Activated T-cell treated with anti-CD3 and anti-CD28 coated beads, Interleukin-2, amount 50 U/mL, for 1 hour (primary cell): ENCODE data around the gene ACADS.

Experiments
- DNase-seq: peaks from one replicate; pipeline ENCODE4 v3.0.0-alpha.2; 2020

The ACADS gene

DNA sequence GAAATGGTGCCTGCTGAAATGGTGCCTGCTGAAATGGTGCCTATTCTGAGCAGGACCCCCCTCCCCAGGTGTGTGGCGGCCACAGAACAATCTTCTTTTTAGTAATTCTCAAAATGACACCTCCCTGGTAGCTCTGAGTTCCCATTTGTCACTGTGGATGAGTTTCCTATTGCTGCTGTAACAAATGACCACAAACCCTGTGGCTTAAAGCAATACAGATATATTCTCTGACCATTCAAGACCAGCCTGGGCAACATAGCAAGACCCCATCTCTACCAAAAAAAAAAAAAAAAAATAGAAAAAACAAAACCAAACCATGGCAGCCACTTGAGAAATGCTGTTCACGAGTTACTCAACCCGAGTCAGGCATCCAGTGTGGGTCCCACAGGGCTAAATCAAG is 7.9 kb downstream of the ACADS start:
- DNase-seq = no peak

DNA sequence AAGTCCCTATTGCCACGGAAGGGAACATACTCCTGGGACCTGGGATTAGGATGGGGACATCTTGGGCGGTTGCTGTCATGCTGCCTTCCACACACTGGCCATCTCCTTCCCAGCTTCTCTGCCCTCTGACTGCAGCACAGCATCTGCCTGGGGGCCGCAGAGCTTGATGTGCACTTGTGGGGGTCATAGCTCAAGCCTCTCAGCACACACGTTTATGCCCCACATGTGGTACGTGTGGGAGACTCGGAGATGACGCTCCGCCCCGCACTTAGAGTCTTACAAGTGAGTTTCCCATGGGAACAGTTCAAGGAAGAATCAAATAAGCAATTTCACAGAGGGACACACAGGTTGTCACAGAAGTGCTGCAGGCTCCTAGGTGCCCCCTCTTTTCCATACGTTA is 8.6 kb downstream of the ACADS start:
- no peak for DNase-seq

DNA sequence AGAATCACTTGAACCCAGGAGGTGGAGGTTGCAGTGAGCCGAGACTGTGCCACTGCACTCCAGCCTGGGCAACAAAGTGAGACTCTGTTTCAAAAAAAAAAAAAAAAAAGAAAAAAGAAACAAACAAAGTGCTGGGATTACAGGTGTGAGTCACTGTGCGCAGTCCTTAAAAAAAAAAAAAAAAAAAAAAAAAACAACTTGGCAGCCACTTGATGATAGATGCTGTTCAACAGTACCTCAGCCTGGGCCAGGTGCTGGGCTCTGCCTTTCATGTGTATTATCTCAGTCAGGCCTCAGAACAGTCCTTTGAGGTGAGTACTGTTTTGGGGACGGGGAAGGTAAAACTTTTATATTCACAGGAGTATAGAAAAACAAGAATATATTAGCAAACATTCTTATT is 9.6 kb downstream of the ACADS start:
- DNase-seq = no peak

DNA sequence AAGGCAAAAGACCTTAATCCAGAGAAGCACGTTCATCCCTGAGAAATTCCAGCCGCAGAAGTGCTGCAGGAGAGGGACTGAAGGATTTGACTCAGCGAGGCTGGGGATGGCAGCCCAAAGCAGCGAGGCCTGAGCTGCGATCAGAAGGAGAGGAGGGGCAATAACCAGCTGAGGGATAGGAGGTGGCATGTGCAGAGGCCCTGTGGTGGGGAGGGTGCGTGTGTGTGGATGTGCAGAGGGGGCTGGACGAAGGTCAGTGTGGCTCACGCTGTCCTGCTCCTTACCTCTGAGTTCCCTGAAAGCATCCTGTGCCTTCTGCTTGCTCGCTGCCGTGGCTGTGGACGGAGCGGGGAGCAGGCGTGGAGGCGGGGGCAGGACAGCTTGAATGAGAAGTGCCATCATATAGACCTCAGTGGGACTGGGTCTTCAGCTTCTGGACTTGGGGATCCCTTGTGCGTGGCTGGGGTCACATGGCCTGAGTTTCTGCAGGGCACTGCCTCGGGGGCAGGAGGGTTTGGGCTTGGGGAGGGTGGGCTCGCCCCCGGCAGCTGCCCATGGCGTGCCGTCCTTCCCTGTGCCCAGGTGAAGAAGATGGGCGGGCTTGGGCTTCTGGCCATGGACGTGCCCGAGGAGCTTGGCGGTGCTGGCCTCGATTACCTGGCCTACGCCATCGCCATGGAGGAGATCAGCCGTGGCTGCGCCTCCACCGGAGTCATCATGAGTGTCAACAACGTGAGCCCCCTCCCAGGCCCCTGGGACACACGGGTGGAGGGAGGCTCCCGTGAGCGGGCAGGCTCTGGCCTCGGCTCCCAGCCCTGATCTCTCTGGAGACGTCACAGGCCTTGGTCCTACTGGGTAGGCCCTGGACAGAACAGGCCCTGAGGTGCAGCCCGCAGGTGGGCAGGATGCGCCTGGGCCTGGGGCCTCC is 11.0 kb downstream of the ACADS start:
- DNase-seq = no peak

DNA sequence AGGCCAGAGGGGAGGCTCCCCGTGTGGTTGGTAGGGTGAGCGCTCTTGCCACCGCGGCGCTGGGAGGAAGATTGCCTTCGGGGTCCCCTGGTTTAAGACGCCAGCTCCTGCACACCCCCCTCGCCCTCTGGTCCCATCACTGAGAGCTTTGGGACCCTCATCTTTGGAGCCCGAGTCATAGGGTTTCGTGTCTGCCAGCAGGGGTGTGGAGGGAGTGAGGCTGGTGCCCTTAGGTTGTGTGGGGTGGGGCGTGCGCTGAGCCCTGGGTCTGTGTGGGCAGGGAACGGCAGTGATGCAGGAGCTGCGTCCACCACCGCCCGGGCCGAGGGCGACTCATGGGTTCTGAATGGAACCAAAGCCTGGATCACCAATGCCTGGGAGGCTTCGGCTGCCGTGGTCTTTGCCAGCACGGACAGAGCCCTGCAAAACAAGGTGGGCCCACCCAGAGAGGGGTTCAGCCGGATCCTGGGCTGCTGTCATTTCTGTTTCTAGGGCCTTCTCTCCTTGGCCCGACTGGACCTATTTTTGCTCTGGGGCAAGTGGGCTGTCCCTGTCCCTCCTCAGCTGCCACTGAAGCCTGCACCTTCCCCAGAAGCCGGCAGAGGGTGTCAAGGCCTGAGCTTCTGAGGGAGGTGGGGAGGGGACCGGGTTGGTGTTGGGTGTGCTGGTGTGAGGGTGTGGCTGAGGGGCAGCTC is 12.1 kb downstream of the ACADS start:
- DNase-seq = no peak

DNA sequence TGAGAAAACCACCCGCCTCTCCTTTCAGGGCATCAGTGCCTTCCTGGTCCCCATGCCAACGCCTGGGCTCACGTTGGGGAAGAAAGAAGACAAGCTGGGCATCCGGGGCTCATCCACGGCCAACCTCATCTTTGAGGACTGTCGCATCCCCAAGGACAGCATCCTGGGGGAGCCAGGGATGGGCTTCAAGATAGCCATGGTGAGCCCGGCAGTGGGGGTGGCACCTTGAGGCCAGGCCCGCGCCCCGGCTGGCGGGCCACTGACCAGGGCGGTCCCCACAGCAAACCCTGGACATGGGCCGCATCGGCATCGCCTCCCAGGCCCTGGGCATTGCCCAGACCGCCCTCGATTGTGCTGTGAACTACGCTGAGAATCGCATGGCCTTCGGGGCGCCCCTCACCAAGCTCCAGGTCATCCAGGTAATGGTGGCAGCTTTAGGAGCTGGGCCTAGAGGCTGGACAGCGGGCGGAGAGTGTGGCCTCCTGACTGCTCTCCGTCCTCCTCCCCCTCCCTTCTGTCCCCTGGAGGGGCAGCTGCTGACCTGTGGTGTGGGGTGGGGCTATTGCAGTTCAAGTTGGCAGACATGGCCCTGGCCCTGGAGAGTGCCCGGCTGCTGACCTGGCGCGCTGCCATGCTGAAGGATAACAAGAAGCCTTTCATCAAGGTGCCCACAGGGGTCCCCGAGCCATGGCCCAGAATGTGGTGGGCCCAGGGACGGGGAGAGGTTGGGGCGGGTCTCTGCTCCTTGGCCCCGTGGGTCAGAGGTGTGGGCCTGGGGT is 12.8 kb downstream of the ACADS start:
- no peak for DNase-seq

- DNase-seq = no peak
These were observed 13.6 kb downstream of the ACADS start for GRCh38 chr12:120739031-120739762.

DNA sequence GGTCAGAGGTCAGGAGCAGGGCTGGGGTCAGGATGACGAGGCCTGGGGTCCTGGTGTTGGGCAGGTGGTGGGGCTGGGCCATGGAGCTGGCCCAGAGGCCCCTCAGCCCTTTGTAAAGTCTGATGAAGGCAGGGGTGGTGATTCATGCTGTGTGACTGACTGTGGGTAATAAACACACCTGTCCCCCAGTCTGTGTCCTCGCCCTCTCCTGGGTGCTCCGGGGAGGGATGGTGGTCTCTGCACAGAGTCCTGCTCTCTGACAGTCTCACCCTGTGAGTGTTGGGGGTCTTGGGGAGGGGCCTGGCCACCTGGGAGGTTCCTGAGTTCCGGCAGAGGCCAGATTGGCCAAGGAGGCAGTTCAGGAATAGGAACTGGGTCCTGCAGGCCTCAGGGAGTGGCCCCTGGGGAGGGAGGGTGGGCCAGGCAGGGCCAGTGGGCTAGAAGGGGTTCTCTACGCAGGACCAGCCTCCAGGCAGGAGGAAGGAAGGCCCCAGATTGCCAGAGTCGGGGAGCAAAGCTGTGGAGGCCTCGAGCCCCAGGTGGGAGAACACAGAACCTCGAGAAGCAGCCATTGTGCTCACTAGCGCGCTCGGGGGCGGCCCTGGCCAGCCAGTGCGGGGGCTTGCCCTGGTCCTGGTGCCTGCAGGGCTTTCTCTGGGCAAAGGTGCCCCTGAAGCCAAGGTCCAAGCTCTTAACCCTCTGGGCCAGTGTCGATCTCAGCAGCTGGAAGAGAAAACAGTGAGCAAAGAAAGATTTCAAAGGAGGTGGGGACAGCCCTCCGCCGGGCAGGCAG is 14.4 kb downstream of the ACADS start:
- DNase-seq = no peak

GRCh38 chr12:120740871-120741270 is 15.2 kb downstream of the ACADS start:
- no peak for DNase-seq

GRCh38 chr12:120741476-120742421 is 16.1 kb downstream of the ACADS start:
- no peak for DNase-seq

GRCh38 chr12:120744922-120745493 is 19.4 kb downstream of the ACADS start:
- DNase-seq = no peak

- no peak for DNase-seq
These were observed 22.6 kb downstream of the ACADS start for GRCh38 chr12:120748242-120748641.

DNA sequence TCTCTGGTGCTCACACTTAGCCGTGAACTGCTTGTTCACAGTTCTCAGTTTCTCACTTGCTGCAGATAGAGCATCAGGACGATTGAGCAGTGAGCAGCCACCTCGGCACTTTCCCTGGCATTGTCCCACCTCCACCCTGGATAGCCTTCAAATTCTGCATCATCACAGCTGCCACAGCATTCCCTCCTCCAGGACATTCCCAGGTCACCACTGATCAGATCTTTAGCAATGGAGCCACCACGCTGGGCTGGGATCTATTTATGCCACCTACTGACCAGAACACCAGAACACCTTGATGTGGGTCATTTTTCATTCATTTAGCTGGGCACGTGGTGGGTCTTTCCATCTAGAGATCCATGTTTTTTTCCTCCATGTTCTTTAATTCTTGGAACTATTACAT is 23.6 kb downstream of the ACADS start:
- DNase-seq = no peak

- no peak for DNase-seq
These were observed 25.2 kb downstream of the ACADS start for GRCh38 chr12:120750806-120751205.

GRCh38 chr12:120751389-120751788 is 25.8 kb downstream of the ACADS start:
- no peak for DNase-seq

GRCh38 chr12:120754792-120755191 is 29.2 kb downstream of the ACADS start:
- no peak for DNase-seq

DNA sequence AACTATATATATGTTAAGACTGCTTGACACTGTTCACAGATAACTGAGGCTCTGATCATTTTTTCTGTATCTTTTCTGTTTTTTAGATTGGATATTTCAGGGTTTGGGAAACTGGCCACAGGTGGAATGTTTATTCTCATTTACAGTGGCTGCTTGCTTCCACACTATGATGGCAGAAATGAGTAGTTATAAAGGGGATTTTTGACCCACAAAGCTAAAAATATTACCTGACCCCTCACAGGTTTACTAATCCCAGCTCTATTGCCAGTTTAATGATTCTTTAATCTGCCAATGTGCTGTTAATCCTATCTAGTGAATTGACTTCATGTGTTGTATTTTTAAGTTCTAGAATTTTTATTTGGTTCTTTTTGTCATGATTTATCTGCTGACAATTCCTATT is 29.6 kb downstream of the ACADS start:
- no peak for DNase-seq

GRCh38 chr12:120757226-120757742 is 31.7 kb downstream of the ACADS start:
- DNase-seq = no peak

DNA sequence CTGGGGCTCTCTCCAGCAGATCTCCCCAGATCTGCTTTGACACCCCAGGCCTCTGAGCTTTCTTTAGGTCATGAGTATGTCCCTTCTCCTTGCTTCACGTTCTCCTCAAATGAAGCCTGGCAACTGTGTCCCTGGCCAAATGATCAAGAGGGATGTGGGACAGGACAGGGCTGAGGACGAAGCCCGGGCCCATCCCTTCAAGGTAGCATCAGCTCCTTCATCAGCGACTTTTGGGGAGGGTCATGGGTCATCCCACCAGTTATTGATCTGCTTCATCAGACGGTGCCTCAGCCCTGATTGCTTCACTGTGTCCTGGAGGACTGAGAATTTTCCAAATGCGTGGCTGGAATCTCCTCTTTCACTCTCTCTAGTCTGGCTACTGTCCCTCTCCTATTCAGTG is 32.3 kb downstream of the ACADS start:
- DNase-seq = no peak
